ENCODE measurements around the gene CHMP5.
"Not testable (repeated sequence)": the region's sequence is repeated elsewhere in the genome, so short reads cannot be mapped to it uniquely, and the experiment has no call there.

Gene CHMP5

DNA sequence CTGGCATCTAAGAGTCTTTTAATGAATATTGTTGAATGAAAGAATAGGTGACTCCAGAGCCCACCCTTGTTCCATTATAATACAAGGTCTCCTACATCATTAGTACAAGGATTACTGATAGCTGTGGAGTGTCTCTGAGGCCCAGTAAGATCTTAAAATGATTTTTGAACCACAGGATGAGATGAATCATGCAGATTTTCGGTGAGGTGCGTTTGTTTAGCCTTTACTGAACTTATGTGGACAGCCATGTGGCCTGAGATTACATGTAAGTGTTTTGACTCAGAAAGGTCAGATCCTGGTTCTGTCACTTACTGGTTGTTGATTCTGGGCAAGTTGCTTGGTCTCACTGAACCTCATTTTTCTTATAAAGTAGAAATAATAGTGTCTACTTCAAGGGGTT, 47.1 kb downstream of the CHMP5 start:
- in situ Hi-C loops (cut with MboI; ENCODE audit: low sequenced_read_pairs) = no loop called here

- in situ Hi-C loops (cut with MboI; ENCODE audit: low sequenced_read_pairs) = no loop called here
Measured at GRCh38 chr9:33315371-33315770, 50.5 kb downstream of the CHMP5 start.

DNA sequence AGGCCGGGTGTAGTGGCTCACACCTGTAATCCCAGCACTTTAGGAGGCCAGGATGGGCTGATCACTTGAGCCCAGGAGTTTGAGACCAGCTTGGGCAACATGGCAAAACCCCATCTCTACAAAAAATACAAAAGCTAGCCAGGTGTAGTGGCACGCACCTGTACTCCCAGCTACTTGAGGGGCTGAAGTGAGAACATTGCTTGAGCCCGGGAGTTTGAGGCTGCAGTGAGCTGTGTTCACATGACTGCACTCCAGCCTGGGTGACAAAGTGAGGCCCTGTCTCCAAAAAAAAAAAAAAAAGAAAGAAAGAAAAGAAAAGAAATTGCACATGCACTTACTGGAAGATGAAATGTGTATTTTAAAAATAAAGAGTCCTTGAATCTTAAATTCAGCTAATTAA, 52.3 kb downstream of the CHMP5 start:
- in situ Hi-C loops (cut with MboI; ENCODE audit: low sequenced_read_pairs) = not testable (repeated sequence)

DNA sequence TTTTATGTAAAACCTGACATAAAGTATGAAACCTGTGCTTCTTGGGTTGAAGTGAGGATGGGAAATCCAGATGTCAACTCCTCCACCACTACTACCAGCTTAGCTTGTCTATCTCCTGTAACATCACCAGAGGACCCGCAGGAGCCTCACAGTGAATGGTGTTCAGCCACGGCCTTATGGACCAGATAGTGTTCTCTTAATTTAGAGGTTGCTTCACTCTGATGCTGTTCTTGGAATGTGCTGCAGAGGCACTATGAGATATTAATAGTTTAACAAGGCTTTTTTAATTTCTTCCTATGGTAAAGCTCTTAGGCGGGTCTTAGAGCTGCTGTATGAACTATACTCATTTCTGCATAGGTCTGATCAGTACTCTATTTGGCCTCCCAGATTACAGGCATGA, 53.4 kb downstream of the CHMP5 start:
- in situ Hi-C loops (cut with MboI; ENCODE audit: low sequenced_read_pairs) = no loop called here

DNA sequence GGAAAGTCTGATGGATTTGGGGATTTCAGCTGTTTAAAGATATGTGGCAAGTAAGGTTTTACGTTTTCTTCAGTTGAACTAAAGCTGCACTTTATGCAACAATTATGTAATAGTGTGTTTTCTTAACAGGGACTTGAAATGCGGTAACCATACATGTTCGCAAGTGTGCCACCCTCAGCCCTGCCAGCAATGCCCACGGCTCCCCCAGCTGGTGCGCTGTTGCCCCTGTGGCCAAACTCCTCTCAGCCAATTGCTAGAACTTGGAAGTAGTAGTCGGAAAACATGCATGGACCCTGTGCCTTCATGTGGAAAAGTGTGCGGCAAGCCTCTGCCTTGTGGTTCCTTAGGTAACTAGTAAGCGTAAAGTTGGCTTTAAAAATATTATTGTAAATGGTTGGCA, 53.9 kb downstream of the CHMP5 start:
- in situ Hi-C loops (cut with MboI; ENCODE audit: low sequenced_read_pairs) = no loop called here

DNA sequence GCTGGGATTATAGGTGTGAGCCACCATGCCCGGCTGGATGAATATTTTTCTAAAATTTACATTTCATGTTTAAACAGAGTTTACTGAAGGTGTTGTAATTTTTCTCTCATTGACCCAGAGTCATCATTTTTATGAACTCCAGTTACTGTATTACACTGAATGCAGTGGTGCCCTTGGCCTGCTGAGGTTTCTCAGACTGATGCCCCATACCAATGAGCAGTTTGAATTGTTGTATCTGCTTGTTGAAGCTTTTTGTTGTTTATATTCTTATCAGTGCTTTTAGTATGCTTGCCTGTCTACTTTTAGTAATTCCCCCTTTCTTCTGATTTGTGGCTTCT, 55.4 kb downstream of the CHMP5 start:
- in situ Hi-C loops (cut with MboI; ENCODE audit: low sequenced_read_pairs) = no loop called here

DNA sequence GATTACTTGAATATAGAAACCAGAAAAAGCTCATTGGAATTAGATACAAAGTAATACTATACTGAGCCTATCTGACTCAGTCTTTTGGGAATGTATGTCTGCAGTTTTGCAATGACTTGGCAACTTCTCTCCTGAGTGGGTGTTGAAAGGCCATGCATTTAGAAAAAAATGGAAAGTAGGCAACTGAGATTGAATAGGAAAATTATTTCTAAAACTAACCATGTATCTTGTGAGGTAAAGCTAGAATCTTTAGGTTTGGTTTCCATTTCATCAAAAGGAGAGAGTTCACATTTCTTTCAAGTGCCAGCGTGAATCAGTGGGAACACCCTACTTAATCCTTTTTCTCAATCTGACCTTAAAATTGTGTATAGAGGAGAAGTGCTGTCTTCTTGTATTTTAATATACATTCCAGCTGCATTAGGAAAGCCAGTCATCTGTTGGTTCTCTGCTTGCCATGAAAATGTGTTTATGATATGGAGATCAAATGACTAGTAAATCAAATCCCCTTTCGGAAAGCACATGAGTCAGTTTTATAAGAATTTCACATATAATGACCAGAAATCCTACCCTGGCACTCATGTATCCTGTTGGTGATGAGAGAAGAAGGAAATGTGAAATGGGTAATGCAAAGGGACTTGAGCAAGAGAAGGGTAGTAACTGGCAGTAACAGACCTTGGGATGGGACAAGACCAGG, 55.9 kb downstream of the CHMP5 start:
- in situ Hi-C loops (cut with MboI; ENCODE audit: low sequenced_read_pairs) = no loop called here

DNA sequence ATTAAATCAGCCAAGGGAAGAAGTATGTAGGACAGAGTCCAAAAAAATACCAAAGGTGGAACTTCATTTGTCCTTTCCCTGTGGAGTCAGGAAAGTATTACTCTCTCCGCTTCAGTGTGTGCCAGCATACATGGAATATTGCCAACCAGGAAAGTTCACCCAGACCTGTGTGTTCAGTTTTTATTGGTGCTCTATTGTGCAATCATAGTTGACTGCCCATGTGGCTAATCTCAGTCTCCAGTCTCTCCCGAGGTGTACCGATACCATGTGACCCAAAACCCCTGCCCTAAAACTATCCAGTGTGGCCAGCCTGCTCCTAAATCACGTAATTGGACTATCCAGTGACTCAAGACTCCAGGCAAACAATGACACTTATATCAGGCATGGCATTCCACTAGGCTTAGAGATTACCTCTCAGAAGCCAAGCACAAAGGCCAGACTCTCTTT, 64.3 kb downstream of the CHMP5 start:
- in situ Hi-C loops (cut with MboI; ENCODE audit: low sequenced_read_pairs) = no loop called here

DNA sequence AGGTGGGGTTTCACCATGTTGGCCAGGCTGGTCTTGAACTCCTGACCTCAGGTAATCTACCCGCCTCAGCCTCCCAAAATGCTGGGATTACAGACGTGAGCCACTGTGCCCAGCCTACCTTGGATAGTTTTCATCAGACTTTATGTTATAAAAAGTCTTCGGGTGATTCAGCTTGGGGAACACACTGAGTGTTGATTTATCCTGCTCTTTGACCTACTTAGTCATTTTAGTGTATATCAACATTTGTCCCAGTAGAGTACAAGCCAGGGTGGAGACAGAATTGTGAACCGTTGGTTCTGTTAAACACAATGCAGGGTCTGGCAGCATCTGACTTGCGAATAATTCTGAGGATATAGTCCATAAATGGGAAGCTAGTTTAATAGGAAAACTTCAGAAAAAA, 65.1 kb downstream of the CHMP5 start:
- in situ Hi-C loops (cut with MboI; ENCODE audit: low sequenced_read_pairs) = no loop called here

GRCh38 chr9:33331377-33331891, 66.6 kb downstream of the CHMP5 start:
- in situ Hi-C loops (cut with MboI; ENCODE audit: low sequenced_read_pairs) = no loop called here
